Right atrium auricular region (tissue), 2 donors: ENCODE data around the gene PNLIPRP1. TPM values are rescaled to one million over a fixed set of nuclear protein-coding genes. Genes with fewer than 3 reads are reported as not detected.

Experiments
- DNase-seq: peaks from one replicate; pipeline ENCODE4 v3.0.0-alpha.2; 2019; ENCODE audit warnings: low spot score
- H3K27ac ChIP-seq, 2 donors: fragments of 200-600 bp; sonication (generic); 1 replicate in 1 of 2; 2 replicates in 1 of 2; pipeline ENCODE4 v1.5.1; 2016 to 2019
- H3K27me3 ChIP-seq, 2 donors: fragments of 200-600 bp; sonication (generic); one replicate each; pipeline versions ENCODE4 v1.5.1 to v1.6.0; 2017 to 2019
- H3K36me3 ChIP-seq: fragments of 200-600 bp; sonication (generic); one replicate; pipeline ENCODE4 v1.5.1; 2016
- H3K4me1 ChIP-seq, 2 donors: fragments of 200-600 bp; sonication (generic); one replicate each; pipeline versions ENCODE4 v1.5.1 to v1.6.0; 2017 to 2019
- H3K4me3 ChIP-seq, 2 donors: fragments of 200-600 bp; sonication (generic); 1 replicate in 1 of 2; 2 replicates in 1 of 2; pipeline ENCODE4 v1.5.1; 2017 to 2019; ENCODE audit warnings: mild to moderate bottlenecking in 1 of 2, moderate library complexity in 1 of 2
- H3K9me3 ChIP-seq, 2 donors: fragments of 200-600 bp; sonication (generic); one replicate each; pipeline ENCODE4 v1.5.1; 2019
- CTCF ChIP-seq, 2 donors: fragments of 200-600 bp; sonication (generic); IDR thresholded peaks; one replicate each; pipeline ENCODE4 v1.5.1; 2019; ENCODE audit warnings: antibody characterized with exemption in 2 of 2
- total RNA-seq, 2 donors: library from RNA; depleted of rRNA; stranded (reverse); fragments of >200 nt; gene quantifications; one replicate each; pipeline ENCODE4 v1.1.0, GENCODE V29; 2016

PNLIPRP1 gene
- total RNA-seq, result not detected

- Histone ChIP-seq H3K27me3 (no peaks in the 10 kb centered on the region), H3K27ac (no peak within 1 kb of the TSS), H3K4me3 (no peak within 1 kb of the TSS), H3K9me3 (no peaks in the 10 kb centered on the region), H3K36me3 (no peaks in the 10 kb centered on the region), H3K4me1 (no peaks in the 10 kb centered on the region)
- no peak for TF ChIP-seq CTCF (IDR thresholded peaks at IDR 0.05)
- DNase-seq, result no peak
Observed at GRCh38 chr10:116590590-116591444, at the start of gene PNLIPRP1. TSS of gene PNLIPRP1 (plus strand) at chr10:116590959. CDS start at chr10:116591130, 171 bp downstream.

- TF ChIP-seq CTCF (IDR thresholded peaks at IDR 0.05), result no peak
- no peak overlapping the region for H3K4me3 ChIP-seq
- no peaks in the 10 kb centered on the region for H3K4me1 ChIP-seq
- H3K27me3 ChIP-seq, result no peaks in the 10 kb centered on the region
- H3K9me3 ChIP-seq, result no peaks in the 10 kb centered on the region
- DNase-seq, result no peak
- H3K36me3 ChIP-seq, result no peaks in the 10 kb centered on the region
- no peak overlapping the region for H3K27ac ChIP-seq
Observed at GRCh38 chr10:116542007-116542677, 48.6 kb upstream of the PNLIPRP1 start.

GRCh38 chr10:116545122-116545521 lies 45.6 kb upstream of the PNLIPRP1 start:
- H3K9me3 ChIP-seq, result no peaks in the 10 kb centered on the region
- no peaks in the 10 kb centered on the region for H3K36me3 ChIP-seq
- H3K27me3 ChIP-seq, result no peaks in the 10 kb centered on the region
- DNase-seq, result no peak
- no peak overlapping the region for H3K27ac ChIP-seq
- H3K4me3 ChIP-seq, result no peak overlapping the region
- no peaks in the 10 kb centered on the region for H3K4me1 ChIP-seq
- no peak for TF ChIP-seq CTCF (IDR thresholded peaks at IDR 0.05)

- Histone ChIP-seq H3K4me1 (no peaks in the 10 kb centered on the region), H3K36me3 (no peaks in the 10 kb centered on the region), H3K4me3 (no peak within 1 kb of the TSS), H3K9me3 (no peaks in the 10 kb centered on the region), H3K27ac (no peak within 1 kb of the TSS), H3K27me3 (no peaks in the 10 kb centered on the region)
- no peak for TF ChIP-seq CTCF (IDR thresholded peaks at IDR 0.05)
- no peak for DNase-seq
Observed at GRCh38 chr10:116545756-116546155, 45.0 kb upstream of the PNLIPRP1 start, which contains the start of gene PNLIP. TSS of gene PNLIP (plus strand) at chr10:116545931. CDS start at chr10:116546093, 162 bp downstream.

- Histone ChIP-seq H3K4me1 (no peaks in the 10 kb centered on the region), H3K27me3 (no peaks in the 10 kb centered on the region), H3K36me3 (no peaks in the 10 kb centered on the region), H3K4me3 (no peak overlapping the region), H3K9me3 (no peaks in the 10 kb centered on the region), H3K27ac (no peak overlapping the region)
- no peak for DNase-seq
- no peak for TF ChIP-seq CTCF (IDR thresholded peaks at IDR 0.05)
Observed at GRCh38 chr10:116548301-116548700, 42.5 kb upstream of the PNLIPRP1 start.
